NCI-H1930 (cell line): Measurements from ENCODE around the gene OOSP3.
"Not testable (repeated sequence)": the region's sequence is repeated elsewhere in the genome, so short reads cannot be mapped to it uniquely, and the experiment has no call there.

ENCODE experiments used
- DNase-seq, 2 experiments: peaks; one replicate each; lab custom pipeline; 2025; lab: John Stamatoyannopoulos, UW

The OOSP3 gene, protein sequence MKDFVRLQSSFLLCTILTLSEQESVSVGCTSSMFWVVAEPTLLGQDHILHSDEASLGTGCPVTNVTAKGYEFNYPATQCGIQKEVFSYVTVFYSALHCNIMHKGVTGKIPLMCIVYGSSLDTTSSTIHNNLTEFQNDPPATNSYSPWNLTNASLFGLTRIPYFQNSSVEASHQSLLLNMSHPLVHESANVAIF

DNA sequence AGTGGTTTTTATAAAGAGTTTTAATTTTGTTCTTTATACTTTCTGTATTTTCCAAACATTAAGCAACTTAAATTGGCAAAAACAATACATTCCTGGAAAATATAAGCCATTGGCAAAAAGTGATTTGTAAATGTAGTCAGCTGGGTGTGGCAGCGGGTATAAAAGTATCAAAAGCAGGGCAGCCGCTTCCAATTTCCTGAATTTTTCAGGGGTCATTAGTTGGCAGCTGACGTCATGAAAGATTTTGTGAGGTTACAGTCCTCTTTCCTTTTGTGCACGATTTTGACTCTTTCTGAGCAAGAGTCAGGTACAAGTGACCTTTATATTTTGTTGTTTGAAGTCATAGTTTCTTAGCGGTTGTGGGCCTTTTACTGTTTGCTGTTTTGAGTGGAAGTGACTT, at the start of gene OOSP3:
Gene OOSP3 (plus strand): TSS at position 208 of the 400 bp plus-strand sequence. CDS start 27 bp downstream, at position 235.
- no peak for DNase-seq

DNA sequence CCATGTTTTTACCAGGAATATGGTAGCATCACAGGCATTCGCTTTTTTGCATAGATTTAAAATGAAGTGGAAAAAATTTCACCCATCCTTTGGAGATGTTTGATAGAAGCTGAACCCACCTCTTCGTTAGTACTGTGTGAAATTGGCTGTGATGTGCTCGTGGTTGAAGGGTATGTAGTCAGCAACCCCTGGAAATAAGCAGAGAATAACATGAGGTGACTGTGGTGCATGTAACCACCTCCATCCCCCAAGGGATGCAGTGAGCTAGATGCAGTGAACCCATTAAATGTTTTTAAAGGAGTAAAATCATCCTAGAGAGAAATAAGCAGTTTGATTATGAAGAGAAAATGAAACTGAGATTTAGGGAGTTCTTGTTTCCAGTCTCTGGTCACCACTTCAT, 49.2 kb upstream of the OOSP3 start:
- DNase-seq, result no peak

DNA sequence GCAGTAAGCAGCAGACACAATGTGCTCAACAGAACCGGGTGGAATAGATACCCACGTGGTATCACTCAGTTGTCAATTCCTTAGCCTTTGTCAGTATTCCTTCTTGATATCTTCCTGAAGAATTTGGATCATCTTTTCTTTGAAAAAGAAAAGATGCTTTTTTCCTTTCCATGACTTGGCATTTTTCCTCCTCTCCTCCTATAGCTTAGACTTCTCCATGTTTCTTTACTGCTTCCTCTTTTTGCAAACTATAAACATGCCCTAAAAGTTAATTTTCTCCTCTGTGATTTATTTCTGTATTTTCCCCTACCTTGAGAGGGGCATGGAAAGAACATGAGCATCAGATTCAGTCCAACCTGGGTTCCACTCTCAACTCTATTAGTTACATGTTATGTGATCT, 45.0 kb upstream of the OOSP3 start:
- DNase-seq, result no peak

DNA sequence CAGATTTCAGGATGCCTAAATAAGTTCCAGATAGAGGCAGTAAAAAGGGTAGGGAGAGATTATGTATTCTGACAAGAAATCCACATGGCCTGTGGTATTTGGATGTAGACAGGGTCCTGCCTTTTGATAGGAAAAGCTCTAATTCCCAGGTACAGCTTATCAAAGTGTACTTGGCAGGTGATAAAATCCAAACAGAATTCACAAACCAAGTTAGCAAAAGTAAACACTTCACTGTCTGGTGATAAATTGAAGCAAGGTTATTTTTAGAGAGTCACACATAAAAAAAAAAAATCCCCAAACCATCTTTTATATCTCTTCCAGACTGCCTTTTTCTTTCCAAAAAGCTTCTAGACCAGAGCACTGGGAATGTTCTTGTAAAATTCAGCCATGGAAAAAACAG, 39.0 kb upstream of the OOSP3 start:
- no peak for DNase-seq

DNA sequence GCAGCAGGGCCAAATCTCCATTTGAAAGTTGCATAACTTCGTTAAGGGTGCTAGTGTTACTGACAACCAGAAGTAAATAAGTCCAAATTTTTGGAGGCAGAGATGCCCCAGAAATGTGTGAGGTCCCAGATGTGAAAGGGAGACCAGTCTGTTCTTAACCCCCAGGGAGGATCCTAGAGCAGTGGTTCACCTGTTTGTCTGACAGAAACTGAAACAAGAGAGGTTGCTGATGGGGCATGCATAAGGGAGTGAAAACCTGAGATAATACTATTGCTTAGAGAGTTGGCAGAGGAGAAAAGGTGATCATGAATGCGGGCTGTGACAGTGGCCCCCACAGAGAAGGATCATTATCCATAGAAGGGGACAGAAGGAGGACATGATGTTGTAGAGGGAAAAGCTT, 37.1 kb upstream of the OOSP3 start:
- DNase-seq, result no peak

DNA sequence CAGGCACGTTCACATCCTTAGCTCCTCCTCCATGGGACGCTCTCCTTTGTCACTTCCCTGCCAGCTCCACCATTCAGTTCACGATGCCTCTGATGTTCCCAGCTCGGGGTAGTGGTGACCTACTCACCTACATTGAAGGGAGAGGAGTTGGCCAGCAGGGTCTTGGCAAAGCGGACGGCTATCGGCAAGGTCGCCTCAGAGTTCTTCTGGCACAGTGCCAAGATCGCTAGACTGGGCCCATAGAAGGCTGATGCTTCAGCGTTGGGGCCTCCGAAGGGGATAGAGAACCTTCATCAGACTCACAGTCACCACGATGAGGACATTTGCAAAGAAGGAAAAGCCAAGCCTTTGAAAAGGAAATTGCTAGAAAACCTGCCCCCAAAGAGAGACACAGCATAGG, 36.3 kb upstream of the OOSP3 start:
- no peak for DNase-seq

DNA sequence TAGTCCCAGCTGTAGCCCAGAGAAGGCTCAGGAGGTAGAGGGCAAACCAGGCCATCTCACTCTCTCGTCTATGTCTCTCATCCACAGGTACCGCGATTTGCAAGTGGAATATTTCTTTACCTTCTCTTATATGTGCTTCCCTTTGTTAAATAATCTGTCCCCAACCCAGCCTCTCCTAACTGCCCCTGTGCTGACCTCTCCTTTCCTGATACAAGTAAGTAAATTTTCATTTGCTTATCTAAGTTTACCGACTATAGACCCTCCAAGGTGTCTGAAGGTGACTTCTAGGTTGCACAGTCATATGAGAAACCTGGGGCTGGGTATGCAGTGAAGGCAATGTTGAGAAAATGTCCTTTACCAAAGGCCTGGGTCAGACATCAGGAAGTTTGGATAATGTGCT, 33.2 kb upstream of the OOSP3 start, which contains the start of gene CBLIF:
Gene CBLIF (minus strand): TSS at position 101 of the 400 bp plus-strand sequence. CDS start 46 bp downstream, at position 55.
- no peak for DNase-seq

DNA sequence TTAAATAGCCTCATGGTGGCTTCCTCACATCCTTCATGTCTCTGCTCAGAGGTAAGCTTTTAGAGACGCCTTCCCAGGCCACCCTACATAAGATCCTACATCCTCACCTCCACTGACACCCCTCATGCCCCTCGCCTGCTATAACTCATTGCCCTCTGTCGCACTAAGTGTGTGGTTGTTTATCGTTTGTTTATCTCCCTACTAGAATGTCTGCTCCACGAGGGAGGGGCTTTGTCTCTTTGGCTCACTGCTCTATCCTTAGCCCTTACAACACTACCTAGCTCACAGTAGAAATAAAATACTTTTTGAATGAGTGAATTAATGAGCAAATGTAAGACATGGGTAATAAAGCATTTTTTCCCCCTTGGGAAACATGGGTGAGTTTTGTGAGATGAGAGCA, 32.0 kb upstream of the OOSP3 start:
- DNase-seq, result no peak

DNA sequence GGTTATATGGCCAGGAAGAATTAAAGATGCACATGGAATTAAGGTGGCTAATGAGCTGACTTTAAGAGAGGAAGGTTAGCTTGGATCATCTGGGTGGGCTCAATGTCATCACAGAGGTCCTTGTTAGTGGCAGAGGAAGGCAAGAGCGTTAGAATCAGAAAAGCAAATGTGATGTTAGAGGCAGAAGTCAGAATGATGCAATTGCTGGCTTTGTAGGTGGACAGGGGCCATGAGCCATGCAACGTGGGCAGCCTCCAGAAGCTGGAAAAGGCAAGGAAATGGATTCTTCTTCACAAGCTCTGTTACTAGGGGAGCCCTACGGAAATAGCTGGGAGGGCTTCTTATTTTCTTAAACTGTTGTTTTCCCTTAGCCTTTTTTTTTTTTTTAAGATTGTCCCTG, 31.0 kb upstream of the OOSP3 start:
- no peak for DNase-seq

DNA sequence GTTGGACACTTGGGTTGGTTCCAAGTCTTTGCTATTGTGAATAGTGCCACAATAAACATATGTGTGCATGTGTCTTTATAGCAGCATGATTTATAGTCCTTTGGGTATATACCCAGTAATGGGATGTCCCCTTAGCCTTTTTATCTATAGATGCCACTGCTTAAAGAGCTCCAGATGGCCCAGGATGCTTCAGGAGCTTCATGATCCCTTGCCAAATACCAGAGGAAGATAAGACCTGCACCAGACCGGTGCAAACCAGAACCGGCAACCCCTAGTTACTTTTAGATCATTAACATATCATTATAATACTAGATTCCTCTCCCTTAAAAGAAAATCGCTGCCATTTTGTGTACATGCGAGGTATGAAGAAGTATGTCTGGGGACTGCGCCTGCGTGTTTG, 30.1 kb upstream of the OOSP3 start:
- not testable (repeated sequence) for DNase-seq

DNA sequence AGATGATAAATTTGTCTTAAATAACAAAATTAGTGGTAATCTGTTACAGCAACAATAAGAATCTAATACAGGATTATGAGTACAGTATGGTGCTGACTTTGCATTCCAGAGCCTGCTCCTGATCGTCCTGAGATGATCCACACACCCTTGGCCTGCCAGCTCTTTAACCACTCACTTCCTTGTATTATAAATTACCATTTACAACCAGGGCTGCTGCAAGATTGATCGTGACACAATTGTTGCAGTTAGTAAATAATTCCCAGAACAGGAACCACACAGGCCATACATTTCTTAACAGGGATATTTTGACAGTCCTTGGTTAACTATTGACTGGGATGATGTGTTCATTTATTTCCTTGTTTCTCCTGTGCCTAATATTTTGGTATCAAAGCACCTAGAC, 29.5 kb upstream of the OOSP3 start:
- DNase-seq, result no peak

DNA sequence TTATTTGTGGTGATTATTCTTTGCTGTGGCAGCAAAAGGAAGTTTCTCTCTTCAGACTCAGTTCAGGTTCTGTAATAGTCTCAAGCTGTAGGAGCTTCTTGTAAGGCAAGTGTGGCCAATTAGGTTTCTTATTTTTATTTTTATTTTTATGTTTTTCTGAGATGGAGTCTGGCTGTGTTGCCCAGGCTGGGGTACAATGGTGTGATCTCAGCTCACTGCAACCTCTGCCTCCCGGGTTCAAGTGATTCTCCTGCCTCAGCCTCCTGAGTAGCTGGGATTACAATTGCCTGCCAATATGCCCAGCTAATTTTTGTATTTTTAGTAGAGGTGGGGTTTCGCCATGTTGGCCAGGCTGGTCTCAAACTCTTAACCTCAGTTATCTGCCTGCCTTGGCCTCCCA, 29.0 kb upstream of the OOSP3 start:
- DNase-seq, result not testable (repeated sequence)

DNA sequence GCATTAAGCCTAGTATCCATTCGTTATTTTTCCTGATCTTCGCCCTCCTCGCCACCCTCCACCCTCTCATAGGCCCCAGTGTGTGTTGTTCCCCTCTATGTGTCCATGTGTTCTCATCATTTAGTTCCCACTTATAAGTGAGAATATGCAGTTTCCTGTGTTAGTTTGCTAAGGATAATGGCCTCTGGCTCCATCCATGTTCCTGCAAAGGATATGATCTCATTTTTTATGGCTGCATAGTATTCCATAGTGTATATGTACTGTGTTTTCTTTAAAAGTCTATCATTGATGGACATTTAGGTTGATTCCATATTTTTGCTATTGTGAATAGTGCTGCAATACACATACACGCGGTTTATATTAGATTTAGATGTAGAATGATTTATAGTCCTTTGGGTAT, 27.2 kb upstream of the OOSP3 start:
- not testable (repeated sequence) for DNase-seq

DNA sequence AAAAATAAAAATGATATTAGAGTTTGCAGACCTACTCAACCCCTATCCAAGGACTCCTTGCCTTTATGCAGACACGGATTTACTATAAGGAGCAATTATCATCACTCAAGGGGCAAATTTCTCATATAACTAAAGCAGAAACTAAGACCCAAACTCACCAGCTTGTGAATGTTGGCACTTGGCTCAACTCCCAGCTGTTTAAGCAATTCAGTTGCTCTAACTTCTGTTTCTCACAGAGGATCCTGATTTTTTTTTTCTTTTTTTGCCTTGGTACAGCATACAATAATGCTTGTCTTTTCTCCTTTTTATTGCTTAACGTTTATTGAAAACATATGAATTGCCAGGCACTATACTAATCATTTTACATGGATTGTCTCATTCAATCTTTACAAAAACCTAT, 23.7 kb upstream of the OOSP3 start:
- DNase-seq, result no peak

DNA sequence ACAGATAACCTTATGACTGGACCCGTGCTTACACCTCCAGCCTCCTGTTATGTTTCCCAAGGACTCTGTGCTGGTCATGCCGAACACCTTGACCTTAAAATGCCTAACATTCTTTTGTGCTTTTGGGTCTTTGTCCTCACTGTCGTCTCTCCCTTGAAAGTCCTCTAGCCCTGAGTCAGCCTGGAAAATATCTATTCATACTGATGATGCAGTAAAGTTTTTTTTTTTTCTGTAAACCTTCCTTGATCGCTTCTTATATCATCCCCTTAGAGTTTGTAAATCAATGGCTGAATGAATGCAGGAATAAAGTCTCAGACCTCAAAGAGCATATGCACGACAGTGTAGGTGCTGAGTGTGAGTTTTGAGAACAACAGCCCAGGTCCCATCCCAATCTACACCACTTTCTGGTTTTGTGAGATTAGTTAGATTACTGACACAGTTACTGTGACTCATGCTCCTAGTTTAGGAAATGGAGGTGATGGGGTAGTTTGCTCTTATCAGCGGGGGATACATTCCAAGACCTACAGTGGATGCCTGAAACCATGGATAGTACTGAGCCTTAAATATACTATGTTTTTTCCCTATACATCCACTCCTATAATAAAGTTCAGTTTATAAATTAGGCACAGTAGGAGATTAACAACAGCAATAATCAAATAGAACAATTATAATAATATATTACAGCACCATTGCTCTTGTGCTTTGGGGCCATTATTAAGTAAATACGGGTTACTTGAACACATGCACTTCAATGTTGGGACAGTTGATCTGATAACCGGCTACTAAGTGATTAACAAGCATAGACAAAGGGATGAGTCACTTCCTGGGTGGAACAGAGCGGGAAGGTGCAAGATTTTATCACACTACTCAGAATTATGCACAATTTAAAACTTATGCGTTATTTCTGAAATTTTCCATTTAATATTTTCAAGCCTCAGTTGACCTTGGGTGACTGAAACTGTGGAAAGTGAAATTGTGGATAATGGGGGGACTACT, 20.8 kb upstream of the OOSP3 start:
- no peak for DNase-seq

DNA sequence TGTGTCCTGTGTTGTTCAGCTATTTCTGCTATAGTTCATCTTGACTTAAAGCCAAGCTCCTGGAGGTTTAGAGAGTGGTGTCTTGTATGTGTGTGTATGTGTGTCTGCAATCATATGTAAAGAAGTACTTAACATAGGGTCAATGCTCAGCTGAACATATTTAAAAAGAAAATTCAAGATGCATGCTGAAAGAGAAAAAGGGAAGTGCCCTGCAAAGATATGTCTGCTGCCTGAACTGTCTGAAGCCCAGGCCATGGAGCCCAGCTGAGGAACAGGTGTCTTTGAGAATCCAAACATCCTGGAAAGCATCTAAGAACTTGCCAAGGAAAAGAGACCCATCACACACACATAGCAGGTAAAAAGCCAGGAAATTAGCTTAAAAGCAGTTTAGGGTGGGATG, 18.9 kb upstream of the OOSP3 start:
- DNase-seq, result no peak

DNA sequence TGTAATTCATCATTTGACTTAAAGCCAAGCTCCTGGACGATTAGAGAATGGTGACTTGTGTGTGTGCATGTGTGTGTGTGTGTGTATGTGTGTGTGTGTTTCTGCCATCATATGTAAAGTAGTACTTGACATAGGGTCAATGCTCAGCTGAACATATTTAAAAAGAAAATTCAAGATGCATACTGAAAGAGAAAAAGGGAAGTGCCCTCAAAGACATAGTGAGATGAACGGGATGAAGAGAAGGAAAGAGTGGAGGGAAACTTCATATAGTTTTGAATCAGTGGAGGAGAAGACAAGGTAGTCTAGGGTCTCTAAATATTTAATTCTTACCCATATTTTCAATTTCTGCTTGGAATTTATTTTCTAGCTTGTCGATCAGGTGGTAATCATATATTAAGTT, 16.3 kb upstream of the OOSP3 start:
- DNase-seq, result no peak

DNA sequence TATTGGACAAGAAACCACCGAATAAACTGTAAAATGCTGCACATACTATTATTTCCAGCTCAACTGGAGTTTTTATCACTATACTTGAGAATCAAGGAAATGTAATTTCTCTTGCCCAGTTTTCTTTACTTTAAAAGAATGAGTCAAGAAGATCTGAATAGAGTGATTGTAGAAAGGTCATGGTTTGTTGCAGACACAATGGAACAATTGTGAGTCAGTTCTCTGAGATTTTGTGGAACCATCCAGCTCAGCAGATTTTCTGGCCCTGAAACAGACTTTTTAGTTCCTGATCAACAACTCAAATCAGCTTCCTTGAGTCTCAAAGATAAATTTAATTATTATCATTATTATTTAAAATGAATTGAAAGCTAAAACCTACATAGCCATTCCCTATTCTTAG, 13.6 kb upstream of the OOSP3 start:
- no peak for DNase-seq

DNA sequence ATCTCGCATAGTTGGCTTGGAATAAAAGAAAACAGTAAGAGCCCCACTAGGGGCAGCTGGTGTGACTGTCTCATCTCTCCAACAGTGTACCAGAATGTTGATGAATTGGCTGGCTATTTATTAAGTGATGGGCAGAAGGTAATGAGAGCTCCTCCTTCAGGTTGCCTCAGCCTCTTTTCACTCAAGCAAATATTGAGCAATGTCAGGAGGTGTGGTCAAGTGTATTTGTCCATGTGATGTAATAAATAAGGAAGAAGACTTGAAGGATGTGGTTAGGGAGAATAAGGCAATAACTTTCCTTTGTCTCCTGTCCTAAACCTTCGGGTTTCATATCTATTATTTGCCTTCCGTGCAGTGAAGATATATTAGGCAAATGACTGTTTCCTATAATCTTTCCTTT, 12.2 kb upstream of the OOSP3 start, which contains the start of gene TCN1:
Gene TCN1 (minus strand): TSS at position 91 of the 400 bp plus-strand sequence. CDS start 17 bp downstream, at position 74.
- no peak for DNase-seq

DNA sequence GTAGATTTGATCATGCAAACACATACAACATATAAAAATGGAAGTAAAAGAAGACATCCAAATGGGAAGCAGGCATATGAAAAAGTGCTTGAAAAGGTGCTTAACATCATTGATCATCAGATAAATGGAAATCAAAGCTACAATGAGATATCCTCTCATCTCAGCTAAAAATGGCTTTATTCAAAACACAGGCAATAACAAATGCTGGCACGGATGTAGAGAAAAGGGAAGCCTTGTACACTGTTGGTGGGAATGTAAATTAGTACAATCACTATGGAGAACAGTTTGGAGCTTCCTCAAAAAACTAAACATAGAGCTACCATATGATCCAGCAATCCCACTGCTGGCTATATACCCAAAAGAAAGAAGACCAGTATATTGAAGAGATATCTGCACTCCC, 11.7 kb upstream of the OOSP3 start:
- no peak for DNase-seq

DNA sequence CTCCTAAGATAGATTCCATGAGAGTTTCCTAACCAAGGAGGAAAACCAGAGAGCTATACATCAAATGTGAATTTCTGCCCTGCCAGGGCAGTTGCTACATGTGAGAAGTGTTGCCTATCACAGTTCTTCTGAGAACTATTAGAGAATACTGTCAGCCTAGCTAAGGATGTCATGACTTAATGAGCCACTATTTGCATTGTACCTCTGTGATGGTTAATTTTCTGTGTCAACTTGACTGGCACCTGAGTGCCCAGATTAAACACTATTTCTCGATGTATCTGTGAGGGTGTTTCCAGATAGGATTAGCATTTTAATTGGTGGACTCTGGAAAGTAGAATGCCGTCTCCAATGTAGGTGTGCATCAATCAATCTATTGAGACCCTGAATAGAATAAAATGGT, 10.6 kb upstream of the OOSP3 start:
- DNase-seq, result no peak

DNA sequence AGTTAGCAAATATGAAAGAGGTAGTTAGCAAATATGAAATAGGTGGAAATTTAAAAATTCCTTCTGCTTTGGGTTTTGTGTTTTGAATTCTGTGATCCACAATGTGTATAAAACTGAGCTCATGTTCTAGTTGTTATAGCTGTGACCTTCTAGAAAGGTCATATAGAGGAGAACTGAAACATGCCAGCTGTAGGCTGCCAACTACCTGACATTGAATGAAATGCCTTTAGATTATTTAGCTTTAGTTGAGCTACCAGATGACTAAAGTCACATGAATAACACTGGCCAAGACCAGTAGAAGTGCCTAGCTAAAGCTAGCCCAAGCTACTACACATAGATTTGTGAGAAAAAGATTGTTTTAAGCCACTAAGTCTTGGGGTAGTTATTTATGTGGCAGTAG, 6.5 kb upstream of the OOSP3 start:
- DNase-seq, result no peak

DNA sequence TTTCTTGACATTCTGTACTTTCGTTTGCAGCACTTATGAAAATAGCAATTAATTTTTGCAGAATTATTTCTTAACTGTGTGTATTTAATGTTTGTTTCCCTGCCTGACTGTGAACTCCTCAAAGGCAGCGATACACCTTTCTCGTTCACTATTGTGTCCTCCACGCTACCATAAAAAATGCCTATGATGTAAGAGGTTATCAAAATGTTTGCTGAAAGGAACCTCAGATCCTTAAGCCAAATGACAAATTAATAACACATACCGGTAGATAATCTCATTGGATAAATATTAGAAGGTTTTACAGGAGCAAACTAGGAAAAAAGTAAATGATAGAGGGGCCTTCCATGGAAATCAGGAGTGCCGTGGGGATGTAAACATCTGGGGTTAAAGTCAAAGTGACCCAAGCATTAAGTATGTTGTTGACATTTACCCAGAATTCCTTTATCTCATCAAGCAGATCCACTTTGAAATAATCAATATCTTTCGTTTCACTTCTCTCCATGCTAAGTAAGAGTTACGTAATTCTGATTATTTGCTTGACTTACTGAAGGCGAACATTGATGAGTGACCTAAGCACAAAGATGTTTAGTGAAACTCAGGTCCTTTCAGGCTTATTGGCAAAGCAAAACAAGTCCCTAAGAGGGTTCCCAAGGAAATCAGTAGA, 2.6 kb upstream of the OOSP3 start:
- no peak for DNase-seq
